ENCODE results near the gene WNT7B. TPM values are rescaled to one million over a fixed set of nuclear protein-coding genes. Genes with fewer than 3 reads are reported as not detected.

WNT7B gene
- total RNA-seq, 1 donor from 2014 or later, result not detected

DNA sequence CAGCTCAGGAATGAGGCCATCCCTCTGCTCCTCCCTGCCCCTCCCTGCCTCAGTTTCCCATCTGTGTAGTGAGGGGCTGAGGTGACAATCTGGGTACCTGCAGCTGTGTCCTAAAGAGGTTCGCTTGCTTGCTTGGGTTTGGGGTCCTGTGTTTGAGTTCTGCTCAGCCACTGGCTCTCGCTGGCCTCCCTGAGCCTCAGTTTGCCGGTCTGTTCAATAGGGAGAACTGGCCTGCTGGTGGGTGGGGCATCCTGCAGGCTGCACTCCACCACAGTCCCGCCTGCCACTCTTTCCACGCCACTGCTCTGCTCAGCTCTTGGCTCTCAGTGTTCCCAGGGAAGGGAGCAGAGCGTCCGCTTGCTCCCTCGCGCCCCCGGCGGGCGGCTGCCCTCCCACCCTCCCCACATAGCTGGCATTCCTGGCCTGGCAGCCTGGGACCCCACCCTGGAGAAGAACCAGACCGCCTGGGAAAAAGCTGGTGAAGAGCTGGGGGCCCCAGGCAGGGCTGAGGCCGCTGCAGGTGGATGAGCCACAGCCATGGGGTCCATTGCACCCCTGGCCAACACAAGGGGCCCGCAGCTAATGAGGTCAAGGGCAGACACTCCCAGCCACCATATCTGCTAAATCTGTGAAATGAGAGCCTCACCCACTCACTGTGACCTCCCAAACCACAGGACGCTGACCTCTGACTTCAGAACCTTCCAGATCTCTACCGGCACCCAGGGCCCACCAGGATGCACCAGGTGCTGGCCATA is 15.1 kb downstream of the WNT7B start:
- Mint-ChIP-seq H3K36me3 (ENCODE audit: low read depth) (no peaks in the 10 kb centered on the region), H3K4me3 (ENCODE audit: low read depth) (no peak overlapping the region), H3K9me3 (no peaks in the 10 kb centered on the region), H3K4me1 (ENCODE audit: low read depth) (no peaks in the 10 kb centered on the region), H3K27ac (no peak overlapping the region), H3K27me3 (ENCODE audit: low read depth) (peaks cover 2% of the 10 kb centered on the region)
- no peak for DNase-seq (ENCODE audit: low spot score)
- intact Hi-C loops (cut with micrococcal nuclease), result no loop called here

GRCh38 chr22:45960477-45961386 is 16.2 kb downstream of the WNT7B start:
- Mint-ChIP-seq H3K27me3 (ENCODE audit: low read depth) (no peaks in the 10 kb centered on the region), H3K27ac (no peak overlapping the region), H3K4me3 (ENCODE audit: low read depth) (no peak overlapping the region), H3K9me3 (no peaks in the 10 kb centered on the region), H3K4me1 (ENCODE audit: low read depth) (no peaks in the 10 kb centered on the region), H3K36me3 (ENCODE audit: low read depth) (no peaks in the 10 kb centered on the region)
- intact Hi-C loops (cut with micrococcal nuclease), result no loop called here
- DNase-seq (ENCODE audit: low spot score), result no peak

- Mint-ChIP-seq H3K27me3 (ENCODE audit: low read depth) (no peaks in the 10 kb centered on the region), H3K4me1 (ENCODE audit: low read depth) (no peaks in the 10 kb centered on the region), H3K36me3 (ENCODE audit: low read depth) (no peaks in the 10 kb centered on the region), H3K27ac (no peak overlapping the region), H3K4me3 (ENCODE audit: low read depth) (no peak overlapping the region), H3K9me3 (no peaks in the 10 kb centered on the region)
- intact Hi-C loops (cut with micrococcal nuclease), result no loop called here
- no peak for DNase-seq (ENCODE audit: low spot score)
Measured at GRCh38 chr22:45959719-45960476, 17.1 kb downstream of the WNT7B start.

GRCh38 chr22:45958971-45959370 is 18.0 kb downstream of the WNT7B start:
- H3K4me1 Mint-ChIP-seq (ENCODE audit: low read depth), result no peaks in the 10 kb centered on the region
- H3K36me3 Mint-ChIP-seq (ENCODE audit: low read depth), result no peaks in the 10 kb centered on the region
- H3K4me3 Mint-ChIP-seq (ENCODE audit: low read depth), result no peak overlapping the region
- no peaks in the 10 kb centered on the region for H3K27me3 Mint-ChIP-seq (ENCODE audit: low read depth)
- no peaks in the 10 kb centered on the region for H3K9me3 Mint-ChIP-seq
- no peak for DNase-seq (ENCODE audit: low spot score)
- H3K27ac Mint-ChIP-seq, result no peak overlapping the region
- intact Hi-C loops (cut with micrococcal nuclease), result no loop called here

- no peak overlapping the region for H3K4me3 Mint-ChIP-seq (ENCODE audit: low read depth)
- intact Hi-C loops (cut with micrococcal nuclease), result no loop called here
- no peaks in the 10 kb centered on the region for H3K9me3 Mint-ChIP-seq
- H3K4me1 Mint-ChIP-seq (ENCODE audit: low read depth), result no peaks in the 10 kb centered on the region
- DNase-seq (ENCODE audit: low spot score), result no peak
- H3K27me3 Mint-ChIP-seq (ENCODE audit: low read depth), result peaks cover 4% of the 10 kb centered on the region
- no peaks in the 10 kb centered on the region for H3K36me3 Mint-ChIP-seq (ENCODE audit: low read depth)
- no peak overlapping the region for H3K27ac Mint-ChIP-seq
Measured at GRCh38 chr22:45957826-45958225, 19.1 kb downstream of the WNT7B start.

- no peaks in the 10 kb centered on the region for H3K36me3 Mint-ChIP-seq (ENCODE audit: low read depth)
- H3K9me3 Mint-ChIP-seq, result no peaks in the 10 kb centered on the region
Measured at GRCh38 chr22:45953178-45953577, 23.8 kb downstream of the WNT7B start.

GRCh38 chr22:45952553-45952952 is 24.4 kb downstream of the WNT7B start:
- no peak overlapping the region for H3K27ac Mint-ChIP-seq
- H3K4me3 Mint-ChIP-seq (ENCODE audit: low read depth), result no peak overlapping the region
- H3K27me3 Mint-ChIP-seq (ENCODE audit: low read depth), result peaks cover 4% of the 10 kb centered on the region
- intact Hi-C loops (cut with micrococcal nuclease), result no loop called here
- no peak for DNase-seq (ENCODE audit: low spot score)
- no peaks in the 10 kb centered on the region for H3K9me3 Mint-ChIP-seq
- no peaks in the 10 kb centered on the region for H3K4me1 Mint-ChIP-seq (ENCODE audit: low read depth)
- H3K36me3 Mint-ChIP-seq (ENCODE audit: low read depth), result no peaks in the 10 kb centered on the region

More at GRCh38 chr22:45953178-45953577, 23.8 kb downstream of the WNT7B start:
- intact Hi-C loops (cut with micrococcal nuclease), result no loop called here
- H3K4me3 Mint-ChIP-seq (ENCODE audit: low read depth), result no peak overlapping the region
- DNase-seq (ENCODE audit: low spot score), result no peak
- H3K27ac Mint-ChIP-seq, result no peak overlapping the region
- no peaks in the 10 kb centered on the region for H3K4me1 Mint-ChIP-seq (ENCODE audit: low read depth)
- peaks cover 4% of the 10 kb centered on the region for H3K27me3 Mint-ChIP-seq (ENCODE audit: low read depth)

DNA sequence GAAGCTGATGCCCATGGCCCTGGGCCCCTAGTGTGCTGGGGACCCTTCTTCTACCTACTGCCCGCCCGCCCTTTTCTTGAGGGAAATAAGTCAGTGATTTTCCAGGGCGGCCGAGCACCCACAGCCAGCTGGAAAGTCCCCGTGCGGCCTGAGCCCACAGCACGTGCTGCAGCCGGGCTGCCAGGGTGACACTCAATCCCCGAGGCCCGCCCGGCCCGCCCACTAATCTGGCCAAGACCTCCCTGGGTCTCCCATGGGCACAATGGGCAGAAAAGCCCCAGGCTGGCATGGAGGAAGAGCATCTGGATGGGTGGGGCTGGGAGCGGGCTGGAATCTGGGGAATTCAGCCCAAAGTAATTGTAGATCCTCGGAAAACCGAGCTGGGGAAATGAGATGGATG is 24.8 kb downstream of the WNT7B start:
- Mint-ChIP-seq H3K27me3 (ENCODE audit: low read depth) (peaks cover 4% of the 10 kb centered on the region), H3K27ac (no peak overlapping the region), H3K9me3 (no peaks in the 10 kb centered on the region), H3K4me1 (ENCODE audit: low read depth) (no peaks in the 10 kb centered on the region), H3K36me3 (ENCODE audit: low read depth) (no peaks in the 10 kb centered on the region), H3K4me3 (ENCODE audit: low read depth) (no peak overlapping the region)
- DNase-seq (ENCODE audit: low spot score), result no peak
- intact Hi-C loops (cut with micrococcal nuclease), result no loop called here

DNA sequence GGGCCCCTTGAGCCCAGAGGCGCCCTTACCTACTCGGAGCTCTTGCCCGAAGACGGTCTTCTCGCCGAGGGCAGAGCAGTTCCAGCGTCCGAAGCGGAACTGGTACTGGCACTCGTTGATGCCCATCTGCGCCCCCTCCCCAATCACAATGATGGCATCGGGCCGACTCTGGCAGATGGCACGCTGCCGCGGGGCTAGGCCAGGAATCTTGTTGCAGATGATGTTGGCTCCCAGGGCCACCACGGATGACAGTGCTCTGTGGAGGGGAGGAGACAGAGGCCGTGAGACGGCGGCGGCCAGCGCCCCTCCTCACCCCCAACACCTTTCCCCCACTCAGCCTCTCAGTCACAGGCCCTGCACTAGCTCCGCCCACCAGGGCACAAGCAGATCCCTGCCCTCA is 27.1 kb downstream of the WNT7B start:
- Mint-ChIP-seq H3K36me3 (ENCODE audit: low read depth) (no peaks in the 10 kb centered on the region), H3K27ac (no peak overlapping the region), H3K4me3 (ENCODE audit: low read depth) (no peak overlapping the region), H3K27me3 (ENCODE audit: low read depth) (peaks cover 4% of the 10 kb centered on the region), H3K4me1 (ENCODE audit: low read depth) (no peaks in the 10 kb centered on the region), H3K9me3 (no peaks in the 10 kb centered on the region)
- intact Hi-C loops (cut with micrococcal nuclease), result no loop called here
- DNase-seq (ENCODE audit: low spot score), result no peak

GRCh38 chr22:45949258-45949870 is 27.6 kb downstream of the WNT7B start:
- no peaks in the 10 kb centered on the region for H3K9me3 Mint-ChIP-seq
- no peak for DNase-seq (ENCODE audit: low spot score)
- intact Hi-C loops (cut with micrococcal nuclease), result no loop called here
- H3K36me3 Mint-ChIP-seq (ENCODE audit: low read depth), result no peaks in the 10 kb centered on the region
- H3K27me3 Mint-ChIP-seq (ENCODE audit: low read depth), result peaks cover 4% of the 10 kb centered on the region
- no peaks in the 10 kb centered on the region for H3K4me1 Mint-ChIP-seq (ENCODE audit: low read depth)
- H3K4me3 Mint-ChIP-seq (ENCODE audit: low read depth), result no peak overlapping the region
- no peak overlapping the region for H3K27ac Mint-ChIP-seq

- no peaks in the 10 kb centered on the region for H3K4me1 Mint-ChIP-seq (ENCODE audit: low read depth)
- H3K4me3 Mint-ChIP-seq (ENCODE audit: low read depth), result no peak overlapping the region
- intact Hi-C loops (cut with micrococcal nuclease), result no loop called here
- H3K36me3 Mint-ChIP-seq (ENCODE audit: low read depth), result no peaks in the 10 kb centered on the region
- no peaks in the 10 kb centered on the region for H3K9me3 Mint-ChIP-seq
- no peak overlapping the region for H3K27ac Mint-ChIP-seq
- H3K27me3 Mint-ChIP-seq (ENCODE audit: low read depth), result peaks cover under 1% of the 10 kb centered on the region
- DNase-seq (ENCODE audit: low spot score), result no peak
Measured at GRCh38 chr22:45948081-45948648, 28.8 kb downstream of the WNT7B start.
